GM12864 (cell line): Measurements from ENCODE around the gene BRD3.
"Not testable (repeated sequence)": the region's sequence is repeated elsewhere in the genome, so short reads cannot be mapped to it uniquely, and the experiment has no call there.

Source experiments
- DNase-seq: peaks from one replicate; pipeline ENCODE4 v3.0.0-alpha.2; 2011; ENCODE audit warnings: low read depth
- H3K4me3 ChIP-seq: 2 replicates; pipeline ENCODE4 v1.5.1; 2011; ENCODE audit warnings: mild to moderate bottlenecking, low read depth, low read length, control low read depth
- TF ChIP-seq, protein P1 (sequence below): IDR thresholded peaks from 2 replicates; pipeline ENCODE4 v1.5.1; 2011; ENCODE audit warnings: low read depth, mild to moderate bottlenecking, moderate library complexity, low read length, control low read depth, inconsistent platforms; ENCODE audit errors: missing control alignments

The BRD3 gene

DNA sequence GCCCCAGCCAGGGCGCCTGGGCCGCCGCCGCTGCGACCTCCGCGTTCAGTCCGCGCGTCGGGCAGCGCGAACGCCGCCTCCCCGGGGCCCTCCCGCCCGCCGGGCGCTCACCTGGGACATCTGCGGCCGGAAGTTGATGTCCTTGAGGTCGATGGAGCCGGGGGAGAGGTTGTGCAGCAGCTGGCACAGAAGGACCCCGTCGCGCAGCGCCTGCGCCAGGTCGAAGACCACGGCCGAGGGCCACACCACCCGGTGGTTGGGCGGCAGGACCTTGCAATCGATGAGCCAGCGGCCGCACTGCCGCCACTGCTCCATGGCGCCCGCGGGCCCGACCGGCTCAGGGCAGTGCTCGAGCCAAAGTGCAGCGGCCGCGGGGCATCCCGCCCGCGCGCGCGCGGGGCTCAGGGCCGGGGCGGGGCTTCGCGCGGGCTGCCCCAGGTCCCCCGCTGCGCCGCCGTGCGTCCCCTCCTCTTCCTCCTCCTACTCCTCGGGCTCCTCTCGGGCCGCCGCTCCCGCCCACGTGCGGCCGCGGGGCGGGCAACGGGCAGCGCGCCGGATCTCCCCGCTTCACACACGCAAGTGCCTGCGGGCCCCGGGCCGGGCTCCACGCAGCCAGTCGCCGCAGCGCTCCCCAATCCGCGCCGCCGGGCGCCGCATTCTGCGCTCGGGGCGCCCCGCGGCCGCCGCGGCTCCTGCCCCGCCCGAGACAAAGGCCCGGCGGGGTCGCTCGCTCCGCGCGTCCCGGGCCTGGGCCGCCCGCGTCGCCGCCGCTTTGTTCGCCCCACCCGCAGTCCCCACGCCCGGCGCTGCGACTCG is 75.7 kb downstream of the BRD3 start, which contains the start of gene VAV2:
Gene VAV2, minus strand, starts transcription at position 361 of the 816 bp plus-strand sequence. Its CDS starts 46 bp downstream, at position 315.
- TF ChIP-seq, protein P1, sequence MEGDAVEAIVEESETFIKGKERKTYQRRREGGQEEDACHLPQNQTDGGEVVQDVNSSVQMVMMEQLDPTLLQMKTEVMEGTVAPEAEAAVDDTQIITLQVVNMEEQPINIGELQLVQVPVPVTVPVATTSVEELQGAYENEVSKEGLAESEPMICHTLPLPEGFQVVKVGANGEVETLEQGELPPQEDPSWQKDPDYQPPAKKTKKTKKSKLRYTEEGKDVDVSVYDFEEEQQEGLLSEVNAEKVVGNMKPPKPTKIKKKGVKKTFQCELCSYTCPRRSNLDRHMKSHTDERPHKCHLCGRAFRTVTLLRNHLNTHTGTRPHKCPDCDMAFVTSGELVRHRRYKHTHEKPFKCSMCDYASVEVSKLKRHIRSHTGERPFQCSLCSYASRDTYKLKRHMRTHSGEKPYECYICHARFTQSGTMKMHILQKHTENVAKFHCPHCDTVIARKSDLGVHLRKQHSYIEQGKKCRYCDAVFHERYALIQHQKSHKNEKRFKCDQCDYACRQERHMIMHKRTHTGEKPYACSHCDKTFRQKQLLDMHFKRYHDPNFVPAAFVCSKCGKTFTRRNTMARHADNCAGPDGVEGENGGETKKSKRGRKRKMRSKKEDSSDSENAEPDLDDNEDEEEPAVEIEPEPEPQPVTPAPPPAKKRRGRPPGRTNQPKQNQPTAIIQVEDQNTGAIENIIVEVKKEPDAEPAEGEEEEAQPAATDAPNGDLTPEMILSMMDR: no peak
- no peak for DNase-seq
- H3K4me3 ChIP-seq: peak within 1 kb of the TSS; percentile 97

DNA sequence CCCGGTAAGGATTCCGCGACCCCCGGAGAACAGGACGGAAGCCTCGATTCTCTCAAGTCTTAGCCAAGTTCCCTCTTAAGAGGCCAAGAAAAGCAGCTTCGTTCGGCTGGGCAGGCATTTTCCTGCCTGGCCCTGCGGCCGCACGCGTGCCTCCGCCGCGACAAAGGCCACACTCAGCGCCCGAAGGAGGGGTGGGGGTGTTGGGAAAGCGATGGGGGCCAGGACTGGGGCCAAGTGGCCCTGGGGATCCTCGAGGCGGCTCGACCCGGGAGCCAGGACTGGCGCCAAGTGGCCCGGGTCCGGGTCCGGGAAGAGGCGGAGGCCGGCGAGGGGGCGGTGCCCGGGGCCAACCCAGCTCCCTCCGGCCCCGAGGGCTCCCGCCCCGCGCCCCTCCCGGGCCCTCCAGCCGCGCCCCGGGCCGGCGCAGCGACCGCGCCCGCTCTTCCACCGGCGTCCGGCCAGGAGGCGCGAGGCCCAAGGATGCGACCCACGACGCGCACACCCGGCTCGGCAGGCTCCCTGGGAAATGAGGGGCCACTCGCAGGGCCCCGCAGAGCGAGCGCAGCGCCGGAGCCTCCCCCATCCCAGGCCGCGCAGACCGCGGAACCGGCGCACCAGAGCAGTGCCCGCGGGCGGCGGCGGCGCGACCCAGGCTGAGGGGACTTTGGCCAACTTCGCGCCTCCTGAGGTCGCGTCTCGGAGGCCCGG is 76.5 kb downstream of the BRD3 start:
- TF ChIP-seq, protein P1: no peak
- no peak for DNase-seq
- H3K4me3 ChIP-seq: peak overlapping the region; percentile 97

DNA sequence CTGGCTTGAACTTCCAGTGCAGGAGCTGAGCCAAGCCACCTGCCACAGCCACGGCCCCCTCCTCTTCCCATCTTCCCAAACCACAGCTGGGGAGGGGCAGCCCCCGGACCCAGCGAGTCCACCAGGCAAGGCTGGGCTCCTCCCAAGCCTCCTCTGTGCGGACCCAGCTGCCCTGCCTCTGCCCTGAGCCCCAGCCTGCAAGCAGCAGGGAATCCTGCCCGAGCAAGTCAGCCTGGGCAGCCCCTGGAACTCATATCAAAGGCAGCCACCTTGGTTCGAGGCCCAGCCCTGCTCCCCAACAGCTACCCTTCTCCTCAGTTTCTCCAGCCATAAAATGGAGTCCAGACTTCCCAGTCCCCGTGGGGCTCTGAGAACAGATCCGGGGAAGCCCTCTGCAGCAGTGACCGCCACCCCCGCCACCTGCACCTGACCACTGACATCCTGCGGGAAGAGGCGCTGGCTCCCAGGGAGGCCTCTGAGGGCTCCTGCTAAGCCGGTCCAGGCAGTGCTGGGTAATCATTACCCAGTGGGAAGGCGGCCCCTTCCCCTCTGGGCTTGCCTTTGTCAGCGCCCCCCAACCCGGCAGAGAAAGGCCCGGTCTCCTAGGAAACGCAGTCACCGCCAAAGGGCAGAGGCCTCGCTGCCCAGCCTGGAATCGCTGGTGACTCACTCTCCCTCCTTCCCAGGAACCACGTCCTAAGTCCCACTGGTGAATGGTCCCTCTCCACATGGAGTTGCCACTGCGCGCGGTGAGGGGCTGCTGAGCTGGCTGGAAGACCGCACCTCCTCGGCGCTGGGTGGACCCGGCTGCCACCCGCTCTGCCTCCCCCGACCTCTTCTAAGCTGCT is 77.2 kb downstream of the BRD3 start:
- DNase-seq: no peak
- TF ChIP-seq, protein P1: no peak

DNA sequence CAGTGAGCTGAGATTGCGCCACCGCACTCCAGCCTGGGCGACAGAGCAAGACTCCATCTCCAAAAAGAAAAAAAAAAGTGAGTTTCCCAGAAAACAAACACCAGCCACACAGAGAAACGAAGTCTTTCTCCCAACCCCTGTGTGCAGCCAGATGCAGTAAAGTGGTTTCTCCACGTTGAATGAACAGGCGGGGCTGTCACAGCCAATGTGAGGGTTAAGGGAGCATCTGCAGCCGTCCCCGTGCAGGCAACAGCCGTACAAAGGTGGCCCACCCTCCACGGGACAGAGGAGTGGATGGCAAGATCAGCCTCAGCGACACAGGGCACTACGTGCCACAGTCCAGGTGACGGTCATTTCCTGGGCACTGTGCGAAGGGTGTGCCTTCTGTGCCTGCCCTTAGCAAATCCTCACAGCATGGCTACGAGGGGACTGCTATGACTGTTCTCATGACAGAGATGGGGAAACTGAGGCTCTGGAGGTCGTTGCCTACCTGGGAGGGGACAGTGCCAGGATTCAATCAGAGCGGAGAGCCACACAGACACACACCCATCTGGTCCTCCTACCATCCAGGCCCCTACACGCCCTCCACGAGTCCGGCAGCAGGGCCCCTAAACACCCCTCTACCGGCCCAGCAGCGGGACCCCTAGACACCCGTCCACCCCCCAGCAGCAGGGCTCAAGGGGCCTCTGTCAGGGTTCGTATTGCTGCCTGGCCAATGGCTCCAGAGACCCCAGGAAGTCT is 78.0 kb downstream of the BRD3 start:
- TF ChIP-seq, protein P1: no peak
- no peak for DNase-seq
- peak overlapping the region; percentile 97 for H3K4me3 ChIP-seq

More for the DNA sequence above, 77.2 kb downstream of the BRD3 start:
- peak overlapping the region; percentile 97 for H3K4me3 ChIP-seq

GRCh38 chr9:133988771-133989170 is 79.1 kb downstream of the BRD3 start:
- H3K4me3 ChIP-seq: not testable (repeated sequence)

GRCh38 chr9:133987946-133988665 is 79.7 kb downstream of the BRD3 start:
- no peak overlapping the region for H3K4me3 ChIP-seq
- DNase-seq: no peak
- TF ChIP-seq, protein P1: no peak

More at GRCh38 chr9:133988771-133989170, 79.1 kb downstream of the BRD3 start:
- not testable (repeated sequence) for DNase-seq
